ENCODE data around the gene TRIM31.
A peak's percentile ranks its signal among the peaks of the same experiment; 100 is the strongest.
"Not testable (repeated sequence)": the region's sequence is repeated elsewhere in the genome, so short reads cannot be mapped to it uniquely, and the experiment has no call there.

TRIM31 gene

DNA sequence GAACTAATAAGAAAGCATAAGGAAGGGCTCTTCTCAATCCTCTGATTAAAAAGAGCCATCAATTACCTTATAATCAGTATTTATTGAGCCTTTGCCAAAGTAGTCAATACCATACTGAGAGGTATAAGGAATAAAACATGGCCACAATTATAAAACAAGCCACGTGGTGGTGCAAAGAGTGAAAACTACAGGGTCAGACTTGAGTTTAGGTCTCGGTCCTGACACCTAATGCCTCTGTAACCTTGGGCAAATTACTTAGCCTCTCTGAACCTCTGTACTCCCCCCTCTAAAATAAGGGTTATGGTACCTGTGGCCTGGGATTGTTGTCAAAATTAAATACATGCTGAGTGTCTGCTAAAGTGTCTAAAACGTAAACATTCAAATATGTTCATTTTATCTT is 36.3 kb upstream of the TRIM31 start:
- DNase-seq (ENCODE audit: low read depth in 2 of 2): no peak

DNA sequence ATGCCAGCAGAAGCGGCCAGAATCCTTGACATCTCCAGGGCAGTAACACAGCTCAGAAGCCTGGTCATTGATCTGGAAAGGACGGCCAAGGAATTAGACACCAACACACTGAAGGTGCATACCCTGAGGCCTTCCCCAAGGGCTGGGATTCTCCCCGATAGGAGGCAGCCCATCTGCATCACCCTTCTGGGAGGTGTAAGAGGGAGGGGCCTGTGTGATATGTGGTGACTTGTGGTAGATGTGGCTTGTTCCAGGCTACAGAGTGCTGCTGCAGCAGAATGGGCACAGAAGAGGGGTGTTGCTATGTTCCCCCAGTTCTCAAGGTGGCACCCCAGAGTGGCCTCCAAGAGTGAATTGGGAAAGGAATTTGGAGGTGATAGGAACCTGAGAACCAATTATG is 34.2 kb upstream of the TRIM31 start:
- no peak for DNase-seq (ENCODE audit: low read depth in 2 of 2)

DNA sequence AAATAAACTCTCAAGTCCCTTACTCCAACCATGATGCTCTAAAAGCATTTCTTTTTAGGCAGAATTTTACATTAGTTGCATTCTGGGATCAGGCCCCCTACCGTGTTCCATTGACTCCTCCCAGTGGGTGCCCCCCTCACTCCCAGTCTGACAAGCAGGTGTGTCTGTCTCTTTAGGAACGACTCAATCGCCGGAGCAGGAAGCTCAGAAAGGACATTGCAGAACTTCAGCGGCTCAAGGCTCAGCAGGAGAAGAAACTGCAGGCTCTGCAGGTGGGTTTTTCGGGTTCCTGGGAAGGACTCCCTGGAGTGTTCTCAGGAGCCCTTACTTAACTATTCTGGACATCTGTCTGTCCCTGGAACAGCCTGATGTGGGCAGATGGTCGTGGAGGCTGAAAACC is 32.9 kb upstream of the TRIM31 start:
- no peak for DNase-seq (ENCODE audit: low read depth in 2 of 2)

GRCh38 chr6:30144811-30145210 is 31.9 kb upstream of the TRIM31 start:
- no peak for DNase-seq (ENCODE audit: low read depth in 2 of 2)

- no peak for DNase-seq (ENCODE audit: low read depth in 2 of 2)
Observed at GRCh38 chr6:30143780-30144179, 30.9 kb upstream of the TRIM31 start.

- no peak for DNase-seq (ENCODE audit: low read depth in 2 of 2)
Observed at GRCh38 chr6:30142665-30143064, 29.8 kb upstream of the TRIM31 start.

- not testable (repeated sequence) for DNase-seq (ENCODE audit: low read depth in 2 of 2)
Observed at GRCh38 chr6:30140240-30140639, 27.4 kb upstream of the TRIM31 start.

DNA sequence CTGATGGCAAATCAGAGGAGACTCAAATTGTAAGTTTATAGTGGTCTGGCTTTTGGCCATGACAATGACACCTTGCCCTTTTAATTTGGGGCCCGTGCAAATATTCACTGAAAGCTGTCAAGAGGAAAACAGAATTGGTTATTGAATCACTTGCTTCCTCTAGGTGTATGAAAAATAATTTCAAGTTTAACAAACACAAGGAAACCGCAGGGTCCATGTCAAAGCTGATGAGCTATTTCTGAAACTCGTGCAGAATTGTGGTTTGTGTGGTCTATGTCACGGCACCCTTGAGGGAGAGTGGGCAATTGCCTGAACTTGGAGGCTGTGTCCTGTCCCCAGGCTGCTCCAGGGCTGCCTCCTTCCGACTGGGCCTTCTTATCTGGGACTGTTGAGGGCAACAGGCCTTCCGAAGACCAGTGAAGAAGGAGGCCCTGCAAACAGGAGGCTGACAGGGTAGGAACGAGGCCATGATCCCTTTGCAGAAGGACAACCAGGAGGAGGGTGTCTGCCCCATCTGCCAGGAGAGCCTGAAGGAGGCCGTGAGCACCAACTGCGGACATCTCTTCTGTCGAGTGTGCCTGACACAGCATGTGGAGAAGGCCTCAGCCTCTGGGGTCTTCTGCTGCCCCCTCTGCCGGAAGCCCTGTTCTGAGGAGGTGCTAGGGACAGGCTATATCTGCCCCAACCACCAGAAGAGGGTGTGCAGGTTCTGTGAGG is 23.8 kb upstream of the TRIM31 start:
- DNase-seq (ENCODE audit: low read depth in 2 of 2): no peak

- no peak for DNase-seq (ENCODE audit: low read depth in 2 of 2)
Observed at GRCh38 chr6:30135757-30136156, 22.9 kb upstream of the TRIM31 start, which contains the start of gene TRIM40. Gene TRIM40, plus strand, starts transcription at chr6:30136140. Its CDS starts 897 bp downstream, at chr6:30137037.

DNA sequence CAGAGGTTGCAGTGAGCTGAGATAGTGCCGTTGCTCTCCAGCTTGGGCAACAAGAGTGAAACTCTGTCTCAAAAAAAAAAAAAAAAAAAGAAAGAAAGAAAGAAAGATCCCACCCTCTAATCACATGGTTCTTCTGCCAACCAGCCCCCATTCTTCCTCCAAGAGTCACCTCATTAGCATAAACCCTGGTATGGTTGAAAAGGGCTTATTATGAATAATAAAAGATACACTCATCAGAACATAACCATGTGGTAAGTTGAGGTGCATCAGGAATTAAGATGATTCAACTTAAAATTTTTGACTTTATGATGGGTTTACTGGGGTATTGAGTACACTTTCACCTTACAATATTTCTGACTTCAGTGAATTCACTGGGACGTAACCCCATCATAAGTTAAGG is 22.3 kb upstream of the TRIM31 start:
- no peak for DNase-seq (ENCODE audit: low read depth in 2 of 2)

DNA sequence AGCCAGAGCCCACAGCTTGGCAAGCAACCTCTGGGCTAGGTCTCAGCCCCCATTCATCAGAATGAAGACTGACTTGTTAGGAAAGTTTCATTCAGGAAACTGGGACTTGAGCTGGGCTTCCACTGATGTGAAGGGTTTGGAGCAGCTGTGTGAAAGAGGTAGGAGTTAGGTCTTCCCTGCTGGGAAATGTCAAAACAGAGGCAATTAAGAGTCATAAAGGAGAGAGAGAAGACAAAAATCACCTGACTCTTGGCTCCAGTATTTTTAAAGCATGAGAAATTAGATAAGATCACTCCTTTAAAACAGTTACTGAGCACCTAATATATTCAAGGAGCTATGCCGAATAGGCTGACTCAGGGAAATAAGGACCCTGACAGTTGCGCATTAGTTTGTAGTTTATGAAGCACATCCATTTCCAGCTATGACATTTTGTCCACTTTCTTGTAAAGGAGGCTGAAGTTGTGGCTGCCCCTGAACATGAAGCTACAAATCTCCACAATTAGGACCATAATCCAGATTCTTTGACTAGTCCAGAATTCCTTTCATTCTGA is 19.1 kb upstream of the TRIM31 start:
- DNase-seq (ENCODE audit: low read depth in 2 of 2): no peak

GRCh38 chr6:30130887-30131862 is 18.3 kb upstream of the TRIM31 start:
- peak; percentile 34 to 44 for DNase-seq (ENCODE audit: low read depth in 2 of 2)

DNA sequence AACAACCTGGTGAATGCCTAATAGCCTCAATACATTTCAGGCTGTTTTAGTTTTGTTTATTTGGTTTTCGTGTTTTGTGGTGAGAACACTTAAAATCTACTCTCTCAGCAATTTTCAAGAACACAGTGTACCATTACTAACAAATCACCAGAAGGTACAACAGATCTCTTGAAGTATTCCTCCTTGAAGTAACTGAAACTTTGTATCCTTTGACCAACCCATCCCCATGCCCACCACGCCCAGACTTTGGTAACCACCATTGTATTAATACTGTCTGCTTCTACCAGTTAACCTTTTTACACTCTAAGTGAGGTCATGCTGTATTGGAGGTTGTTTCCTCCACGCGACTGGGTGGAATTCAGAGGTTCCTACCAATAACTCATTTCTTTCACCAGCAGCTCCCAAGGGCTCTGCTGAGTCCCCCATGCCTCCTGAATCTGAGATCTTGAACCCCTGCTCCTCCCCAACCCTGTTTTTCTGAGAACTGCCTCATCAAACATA is 17.3 kb upstream of the TRIM31 start:
- DNase-seq (ENCODE audit: low read depth in 2 of 2): no peak

DNA sequence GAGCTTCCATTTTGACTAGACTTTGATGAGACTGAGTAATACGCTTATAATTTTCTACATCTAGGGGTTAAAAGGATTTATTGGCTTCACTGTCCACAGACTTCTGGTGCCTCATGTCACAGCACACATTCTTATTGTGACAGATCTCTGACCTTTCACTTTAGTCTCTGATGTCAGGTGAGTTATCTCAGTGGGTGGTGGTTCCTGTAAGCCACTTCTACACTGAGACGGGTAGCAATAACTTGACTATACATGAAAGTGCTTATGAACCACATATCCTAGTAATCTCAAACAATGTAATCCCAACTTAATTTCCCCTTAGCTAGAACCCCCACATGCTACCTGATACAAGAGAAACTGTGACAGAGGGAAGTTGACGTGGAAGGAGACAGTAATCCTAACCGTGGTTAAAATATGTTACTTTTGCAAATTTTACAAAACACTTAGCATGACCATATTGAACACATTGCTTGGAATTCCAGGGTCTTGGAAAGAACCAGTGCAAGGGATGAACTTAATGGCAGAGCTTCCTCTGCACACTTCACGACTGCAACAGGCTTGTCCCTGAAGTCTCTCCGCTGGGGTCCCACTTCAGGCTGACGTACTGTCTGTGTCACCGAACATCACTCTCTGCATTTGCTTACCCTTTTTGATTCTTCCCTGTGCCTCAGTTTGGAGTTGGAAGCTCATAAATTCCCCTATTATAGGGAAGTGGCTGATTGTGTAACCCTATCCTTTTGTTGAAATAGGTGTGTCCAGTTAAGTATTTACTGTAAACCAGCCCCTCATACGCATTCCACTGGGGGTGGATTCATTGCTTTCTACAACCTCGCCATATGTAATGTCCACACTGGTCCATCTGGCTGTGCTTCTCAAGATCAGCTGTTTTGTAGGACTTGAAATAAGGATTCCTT is 16.6 kb upstream of the TRIM31 start:
- no peak for DNase-seq (ENCODE audit: low read depth in 2 of 2)

DNA sequence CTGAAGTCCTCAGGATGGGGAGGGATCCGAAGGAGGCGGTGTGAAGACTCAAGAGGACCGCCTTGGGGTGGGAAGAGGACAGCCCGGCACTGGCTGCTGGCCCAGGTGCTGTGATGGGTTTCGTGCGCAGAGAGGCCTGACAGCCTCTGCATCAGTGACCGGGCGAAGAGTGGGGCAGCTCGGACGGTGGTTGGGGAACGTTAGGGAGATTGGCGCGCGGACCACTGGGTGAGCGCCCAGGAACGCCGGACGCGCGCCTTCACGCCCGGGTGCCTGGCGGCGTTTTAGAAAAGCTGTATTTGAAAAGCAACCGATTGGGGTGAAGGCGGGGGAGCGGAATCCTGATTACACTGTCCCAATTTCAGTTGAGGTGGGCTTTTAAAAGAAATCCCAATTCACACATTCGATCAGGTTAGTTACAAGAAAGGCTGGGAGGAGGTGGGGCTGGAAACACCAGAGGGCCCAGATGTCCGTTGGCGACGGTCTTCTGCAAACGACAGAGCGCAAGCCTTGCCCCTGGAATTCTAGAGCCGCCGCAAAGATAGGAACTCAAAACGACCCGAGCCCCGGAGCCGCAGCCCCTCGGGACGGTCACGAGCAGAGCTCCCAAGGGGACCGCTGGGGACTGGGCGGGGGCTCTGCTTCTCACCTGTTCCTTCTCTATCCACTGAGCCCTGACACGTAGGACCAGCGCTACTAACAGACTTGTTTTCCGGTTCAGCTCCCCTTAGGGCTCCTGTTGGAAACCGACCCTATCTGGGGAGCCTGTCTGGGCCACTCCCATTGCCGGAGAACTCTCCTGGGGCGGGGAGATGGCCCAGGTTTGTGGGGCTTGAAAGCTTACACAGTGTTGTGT is 14.6 kb upstream of the TRIM31 start:
- no peak for DNase-seq (ENCODE audit: low read depth in 2 of 2)

- DNase-seq (ENCODE audit: low read depth in 2 of 2): no peak
Observed at GRCh38 chr6:30122515-30122914, 9.6 kb upstream of the TRIM31 start.

GRCh38 chr6:30121446-30122366 is 8.8 kb upstream of the TRIM31 start:
- DNase-seq (ENCODE audit: low read depth in 2 of 2): no peak

GRCh38 chr6:30118691-30119090 is 5.8 kb upstream of the TRIM31 start:
- not testable (repeated sequence) for DNase-seq (ENCODE audit: low read depth in 2 of 2)

GRCh38 chr6:30116724-30117123 is 3.8 kb upstream of the TRIM31 start:
- no peak for DNase-seq (ENCODE audit: low read depth in 2 of 2)
